Retina (tissue), 1 donor: ENCODE data around the gene SGMS1.
"Not testable (repeated sequence)": the region's sequence is repeated elsewhere in the genome, so short reads cannot be mapped to it uniquely, and the experiment has no call there.

Source experiments
- DNase-seq: peaks from one replicate; pipeline ENCODE4 v3.0.0-alpha.2; 2016

The SGMS1 gene

GRCh38 chr10:50578949-50579348, 44.8 kb downstream of the SGMS1 start:
- no peak for DNase-seq

- DNase-seq: no peak
Measured at GRCh38 chr10:50577681-50578350, 45.9 kb downstream of the SGMS1 start.

- no peak for DNase-seq
Measured at GRCh38 chr10:50577010-50577409, 46.7 kb downstream of the SGMS1 start.

- no peak for DNase-seq
Measured at GRCh38 chr10:50576245-50576815, 47.4 kb downstream of the SGMS1 start.

GRCh38 chr10:50575477-50576244, 48.1 kb downstream of the SGMS1 start:
- no peak for DNase-seq

- DNase-seq: no peak
Measured at GRCh38 chr10:50574931-50575330, 48.8 kb downstream of the SGMS1 start.

- no peak for DNase-seq
Measured at GRCh38 chr10:50574305-50574704, 49.5 kb downstream of the SGMS1 start.

GRCh38 chr10:50572017-50572491, 51.7 kb downstream of the SGMS1 start:
- DNase-seq: no peak

GRCh38 chr10:50568750-50569149, 55.0 kb downstream of the SGMS1 start:
- DNase-seq: not testable (repeated sequence)

GRCh38 chr10:50567384-50567783, 56.4 kb downstream of the SGMS1 start:
- no peak for DNase-seq

GRCh38 chr10:50566150-50566549, 57.6 kb downstream of the SGMS1 start:
- DNase-seq: no peak

GRCh38 chr10:50565301-50566083, 58.3 kb downstream of the SGMS1 start:
- no peak for DNase-seq

GRCh38 chr10:50563906-50564305, 59.9 kb downstream of the SGMS1 start:
- DNase-seq: no peak

- DNase-seq: no peak
Measured at GRCh38 chr10:50561816-50562215, 61.9 kb downstream of the SGMS1 start.

GRCh38 chr10:50561266-50561665, 62.5 kb downstream of the SGMS1 start:
- DNase-seq: no peak

GRCh38 chr10:50560370-50560769, 63.4 kb downstream of the SGMS1 start:
- DNase-seq: no peak

- DNase-seq: no peak
Measured at GRCh38 chr10:50558371-50558770, 65.4 kb downstream of the SGMS1 start.

GRCh38 chr10:50557130-50557682, 66.5 kb downstream of the SGMS1 start:
- DNase-seq: no peak

- DNase-seq: no peak
Measured at GRCh38 chr10:50556237-50557120, 67.3 kb downstream of the SGMS1 start.

GRCh38 chr10:50554995-50555568, 68.7 kb downstream of the SGMS1 start:
- no peak for DNase-seq

- no peak for DNase-seq
Measured at GRCh38 chr10:50554376-50554994, 69.3 kb downstream of the SGMS1 start.
